ENCODE data around the gene GNAS.
"Not testable (repeated sequence)": the region's sequence is repeated elsewhere in the genome, so short reads cannot be mapped to it uniquely, and the experiment has no call there.

GNAS gene

DNA sequence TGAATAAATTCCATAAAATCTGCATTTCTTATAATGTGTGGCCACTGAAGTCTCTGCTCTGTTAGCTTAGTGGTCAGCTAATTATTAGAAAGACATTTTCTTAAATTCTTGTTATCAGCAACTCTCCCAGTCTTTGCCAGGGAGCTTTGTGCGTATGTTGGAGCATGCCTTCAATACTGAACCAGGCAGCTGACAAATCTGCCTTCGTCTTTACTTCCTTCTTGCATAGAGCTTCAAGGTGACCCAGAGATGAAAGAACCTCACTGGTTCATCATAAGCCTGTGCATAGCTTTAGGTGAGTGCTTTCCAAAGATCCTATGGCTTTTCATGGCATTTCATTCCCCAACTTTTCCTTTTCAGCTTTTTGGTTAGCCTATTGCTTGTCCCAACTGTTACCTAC is 85.6 kb downstream of the GNAS start:
- no peak for DNase-seq (ENCODE audit: low spot score)
- TF ChIP-seq, protein P1, sequence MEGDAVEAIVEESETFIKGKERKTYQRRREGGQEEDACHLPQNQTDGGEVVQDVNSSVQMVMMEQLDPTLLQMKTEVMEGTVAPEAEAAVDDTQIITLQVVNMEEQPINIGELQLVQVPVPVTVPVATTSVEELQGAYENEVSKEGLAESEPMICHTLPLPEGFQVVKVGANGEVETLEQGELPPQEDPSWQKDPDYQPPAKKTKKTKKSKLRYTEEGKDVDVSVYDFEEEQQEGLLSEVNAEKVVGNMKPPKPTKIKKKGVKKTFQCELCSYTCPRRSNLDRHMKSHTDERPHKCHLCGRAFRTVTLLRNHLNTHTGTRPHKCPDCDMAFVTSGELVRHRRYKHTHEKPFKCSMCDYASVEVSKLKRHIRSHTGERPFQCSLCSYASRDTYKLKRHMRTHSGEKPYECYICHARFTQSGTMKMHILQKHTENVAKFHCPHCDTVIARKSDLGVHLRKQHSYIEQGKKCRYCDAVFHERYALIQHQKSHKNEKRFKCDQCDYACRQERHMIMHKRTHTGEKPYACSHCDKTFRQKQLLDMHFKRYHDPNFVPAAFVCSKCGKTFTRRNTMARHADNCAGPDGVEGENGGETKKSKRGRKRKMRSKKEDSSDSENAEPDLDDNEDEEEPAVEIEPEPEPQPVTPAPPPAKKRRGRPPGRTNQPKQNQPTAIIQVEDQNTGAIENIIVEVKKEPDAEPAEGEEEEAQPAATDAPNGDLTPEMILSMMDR (IDR thresholded peaks at IDR 0.05; ENCODE audit: extremely low read depth, missing control alignments): no peak

DNA sequence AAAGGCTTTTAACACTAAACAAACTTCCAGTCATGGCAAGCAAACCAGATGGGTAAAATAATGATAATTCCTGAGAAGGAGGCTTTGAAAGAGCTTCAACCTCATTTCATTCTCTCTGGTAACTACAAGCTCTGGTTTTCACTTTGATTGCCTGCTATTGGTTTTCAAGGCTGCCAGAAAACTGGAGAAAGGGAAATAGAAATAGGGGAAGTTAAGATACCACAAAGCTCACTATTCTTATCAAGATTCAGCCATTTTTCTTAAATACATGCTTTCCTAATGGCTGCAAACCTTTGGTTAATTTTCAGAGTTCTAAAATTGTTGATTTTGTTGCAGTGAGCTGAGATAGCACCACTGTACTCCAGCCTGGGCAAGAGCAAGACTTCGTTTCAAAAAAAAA is 86.0 kb downstream of the GNAS start:
- no peak for DNase-seq (ENCODE audit: low spot score)
- TF ChIP-seq, protein P1 (IDR thresholded peaks at IDR 0.05; ENCODE audit: extremely low read depth, missing control alignments): no peak

DNA sequence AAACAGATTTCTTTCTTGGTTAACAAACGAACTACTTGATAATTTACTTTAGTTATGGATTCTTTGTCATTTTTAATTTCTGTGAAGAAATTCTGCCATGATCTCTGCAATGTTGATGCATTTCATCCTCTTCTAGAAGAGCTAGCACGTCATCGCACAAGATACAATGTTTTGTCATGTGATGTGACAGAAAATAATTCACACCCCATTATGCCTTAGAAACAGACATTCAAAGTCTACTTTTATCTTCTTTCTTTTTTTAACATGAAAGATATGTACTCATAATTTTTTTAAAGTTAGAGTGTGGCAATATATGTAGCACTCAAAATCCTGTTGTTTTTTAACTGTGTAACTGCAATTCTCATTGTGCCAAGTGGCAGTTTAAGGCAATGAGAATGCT is 89.0 kb downstream of the GNAS start:
- DNase-seq (ENCODE audit: low spot score): no peak
- TF ChIP-seq, protein P1 (IDR thresholded peaks at IDR 0.05; ENCODE audit: extremely low read depth, missing control alignments): no peak

DNA sequence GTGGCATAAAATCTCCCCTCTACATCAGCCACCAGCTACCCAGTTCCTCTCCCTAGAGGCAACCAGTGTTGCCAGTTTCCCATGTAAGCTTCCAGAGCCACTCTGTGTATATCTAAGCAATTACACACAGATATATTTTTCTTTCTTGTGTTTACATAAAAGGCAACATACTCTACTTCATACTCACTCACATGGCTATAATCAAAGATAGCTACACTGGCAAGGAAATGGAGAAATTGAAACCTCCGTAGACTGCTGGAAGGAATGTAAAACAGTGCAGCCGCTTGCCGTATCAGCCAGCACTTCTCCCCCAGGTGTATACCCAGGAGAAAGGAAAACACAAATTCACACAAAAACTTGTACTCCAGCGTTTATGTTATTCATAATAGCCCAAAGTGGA is 90.0 kb downstream of the GNAS start:
- DNase-seq (ENCODE audit: low spot score): no peak
- TF ChIP-seq, protein P1 (IDR thresholded peaks at IDR 0.05; ENCODE audit: extremely low read depth, missing control alignments): no peak

DNA sequence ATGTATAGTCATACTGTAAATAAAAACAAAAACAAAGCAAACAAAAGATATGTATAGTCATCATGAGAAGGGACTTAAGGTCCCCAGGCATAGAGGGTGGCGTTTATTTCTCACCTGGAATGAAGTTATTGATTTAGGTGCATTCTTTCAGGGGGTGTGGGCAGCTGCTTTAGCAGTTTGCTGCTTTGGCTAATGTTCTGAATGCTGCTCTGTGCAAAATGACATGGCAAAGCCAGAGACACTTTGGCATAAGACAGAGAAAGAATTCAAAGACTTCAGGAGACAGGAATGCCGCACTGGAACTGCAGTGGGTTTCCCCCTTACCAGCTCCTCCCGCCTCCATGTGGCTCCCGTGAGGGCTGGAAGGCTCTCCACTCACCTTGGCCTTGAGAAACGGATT is 92.1 kb downstream of the GNAS start:
- TF ChIP-seq, protein P1 (IDR thresholded peaks at IDR 0.05; ENCODE audit: extremely low read depth, missing control alignments): no peak
- no peak for DNase-seq (ENCODE audit: low spot score)

DNA sequence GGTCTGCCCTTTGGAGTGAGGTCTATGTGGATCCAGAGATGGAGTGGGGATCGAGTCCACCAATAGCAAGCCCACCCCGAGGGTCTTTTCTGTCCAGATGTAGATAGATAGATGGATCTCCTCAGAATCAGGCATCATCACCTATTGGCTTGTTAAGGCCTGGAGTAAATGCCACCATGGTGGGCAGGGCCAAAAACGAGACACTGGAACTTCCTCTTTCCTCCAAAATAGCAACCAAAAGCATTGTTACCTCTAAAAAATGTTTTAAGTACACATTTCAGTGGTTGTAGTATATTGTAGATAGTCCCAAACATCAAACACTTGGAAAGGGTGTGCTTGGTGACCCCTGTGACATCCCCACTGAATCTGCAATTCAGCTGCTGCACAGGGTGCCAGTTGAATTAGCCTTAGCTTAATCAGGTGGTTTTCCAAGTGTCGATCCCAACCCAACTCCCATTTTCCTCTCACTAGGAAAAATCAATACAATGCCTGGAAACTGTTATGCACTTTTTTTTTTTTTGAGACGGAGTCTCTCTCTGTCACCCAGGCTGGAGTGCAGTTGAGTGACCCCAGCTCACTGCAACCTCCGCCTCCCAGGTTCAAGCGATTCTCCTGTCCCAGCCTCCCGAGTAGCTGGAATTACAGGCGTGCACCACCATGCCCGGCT is 93.6 kb downstream of the GNAS start:
- DNase-seq (ENCODE audit: low spot score): no peak
- TF ChIP-seq, protein P1 (IDR thresholded peaks at IDR 0.05; ENCODE audit: extremely low read depth, missing control alignments): no peak

DNA sequence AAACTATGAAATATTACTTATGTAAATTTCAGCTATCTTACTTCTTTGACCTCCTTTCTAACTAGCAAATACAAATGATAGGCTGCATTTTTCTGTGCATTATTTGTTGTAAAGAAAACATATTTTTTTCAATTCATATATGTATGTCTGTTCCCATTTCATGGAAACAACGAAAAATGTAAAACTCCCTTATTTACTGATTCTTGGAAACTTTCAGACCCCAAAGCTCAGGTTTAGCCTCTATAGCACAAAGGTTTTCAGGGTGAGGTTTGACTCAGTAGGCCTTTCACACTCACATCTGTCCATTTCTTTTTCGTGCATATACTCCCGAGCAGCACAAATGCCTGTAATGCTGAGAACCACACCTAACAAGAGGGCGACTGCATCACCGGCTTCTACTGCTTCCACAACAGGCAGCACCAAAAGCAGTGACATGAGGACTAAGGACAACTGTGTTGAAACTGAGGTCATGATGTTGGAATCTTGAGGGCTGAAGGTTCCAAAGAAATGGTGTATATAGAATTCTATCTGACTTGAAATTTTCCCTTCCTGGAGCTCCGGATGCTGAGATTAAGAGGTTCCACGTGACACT is 95.4 kb downstream of the GNAS start:
- DNase-seq (ENCODE audit: low spot score): not testable (repeated sequence)

DNA sequence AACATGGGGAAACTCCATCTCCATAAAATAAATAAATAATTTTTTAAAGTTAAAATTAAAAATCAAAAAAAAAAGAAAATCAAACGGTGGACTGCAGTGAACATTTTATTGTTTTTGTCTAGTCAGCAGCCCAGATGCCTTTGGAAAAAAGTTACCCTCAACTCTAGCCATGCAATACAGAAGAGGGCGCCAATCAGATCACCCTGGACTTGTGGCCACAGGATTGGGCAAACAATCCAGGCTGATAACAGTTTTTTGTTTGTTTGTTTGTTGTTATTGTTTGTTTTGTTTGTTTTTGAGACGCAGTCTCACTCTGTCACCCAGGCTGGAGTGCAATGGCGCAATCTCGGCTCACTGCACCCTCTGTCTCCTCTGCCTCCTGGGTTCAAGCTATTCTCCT is 98.1 kb downstream of the GNAS start:
- TF ChIP-seq, protein P1 (IDR thresholded peaks at IDR 0.05; ENCODE audit: extremely low read depth, missing control alignments): no peak
- DNase-seq (ENCODE audit: low spot score): no peak

Data from GM20000 (cell line).